Mesenchymal stem cell (in vitro differentiated cells and primary cell): Measurements from ENCODE around the gene MAP7.

Experiments
- DNase-seq: peaks from one replicate; pipeline ENCODE4 v3.0.0-alpha.2; 2013
- H2AFZ ChIP-seq: one replicate; pipeline ENCODE4 v1.6.1; 2013; ENCODE audit warnings: low read depth, mild to moderate bottlenecking, control low read depth, inconsistent platforms, low read length, moderate library complexity
- H2AK5ac ChIP-seq: 2 replicates; pipeline ENCODE4 v1.6.1; 2013; ENCODE audit warnings: low read length, moderate library complexity, mild to moderate bottlenecking, inconsistent platforms; ENCODE audit not compliant: severe bottlenecking
- H2BK120ac ChIP-seq: one replicate; pipeline ENCODE4 v1.6.1; 2013; ENCODE audit warnings: low read depth, mild to moderate bottlenecking, inconsistent platforms, low read length, moderate library complexity
- H2BK12ac ChIP-seq, 2 experiments: one replicate each; pipeline ENCODE4 v1.6.1; 2013; ENCODE audit warnings: inconsistent platforms in 2 of 2, low read length in 2 of 2, mild to moderate bottlenecking in 2 of 2, moderate library complexity in 2 of 2, control low read depth in 1 of 2
- H2BK15ac ChIP-seq: one replicate; pipeline ENCODE4 v1.6.1; 2013; ENCODE audit warnings: mild to moderate bottlenecking, low read depth, inconsistent platforms; ENCODE audit not compliant: poor library complexity, severe bottlenecking
- H2BK5ac ChIP-seq: 2 replicates; pipeline ENCODE4 v1.6.1; 2013; ENCODE audit warnings: low read depth, mild to moderate bottlenecking, low read length, control low read depth, inconsistent platforms; ENCODE audit not compliant: poor library complexity, severe bottlenecking
- H3K14ac ChIP-seq, 2 experiments: one replicate each; pipeline ENCODE4 v1.6.1; 2013; ENCODE audit warnings: inconsistent platforms in 2 of 2, low read length in 2 of 2, control low read depth in 1 of 2, mild to moderate bottlenecking in 1 of 2, moderate library complexity in 1 of 2
- H3K18ac ChIP-seq, 2 experiments: one replicate each; pipeline ENCODE4 v1.6.1; 2013; ENCODE audit warnings: inconsistent platforms in 2 of 2, low read length in 2 of 2, control low read depth in 1 of 2, low read depth in 1 of 2, mild to moderate bottlenecking in 1 of 2
- H3K23ac ChIP-seq, 2 experiments: one replicate each; pipeline ENCODE4 v1.6.1; 2013; ENCODE audit warnings: inconsistent platforms in 2 of 2, low read length in 2 of 2, mild to moderate bottlenecking in 2 of 2, moderate library complexity in 2 of 2, control low read depth in 1 of 2
- H3K27ac ChIP-seq: 2 replicates; pipeline ENCODE4 v1.5.1; 2013; ENCODE audit warnings: mild to moderate bottlenecking, moderate library complexity, low read length, control low read depth, inconsistent platforms; ENCODE audit not compliant: poor library complexity, severe bottlenecking
- H3K27me3 ChIP-seq, 2 experiments: 2 replicates each; pipeline versions ENCODE4 v1.6.1 to v1.7.0; 2013; ENCODE audit warnings: low read length in 2 of 2, mild to moderate bottlenecking in 2 of 2, moderate library complexity in 2 of 2, control low read depth in 1 of 2, inconsistent platforms in 1 of 2; ENCODE audit not compliant: control insufficient read depth in 1 of 2, insufficient read depth in 1 of 2
- H3K36me3 ChIP-seq, 2 experiments: 2 replicates each; pipeline versions ENCODE4 v1.6.1 to v1.7.0; 2013; ENCODE audit warnings: low read length in 2 of 2, control low read depth in 1 of 2, inconsistent platforms in 1 of 2, low read depth in 1 of 2, mild to moderate bottlenecking in 1 of 2; ENCODE audit not compliant: insufficient read depth in 2 of 2, control insufficient read depth in 1 of 2
- H3K4ac ChIP-seq, 2 experiments: one replicate each; pipeline ENCODE4 v1.6.1; 2013; ENCODE audit warnings: inconsistent platforms in 2 of 2, low read length in 2 of 2, mild to moderate bottlenecking in 2 of 2, moderate library complexity in 2 of 2, control low read depth in 1 of 2, low read depth in 1 of 2
- H3K4me1 ChIP-seq: 2 replicates; pipeline ENCODE4 v1.6.1; 2013; ENCODE audit warnings: low read depth, low read length, control low read depth; ENCODE audit not compliant: control insufficient read depth, insufficient read depth
- H3K4me2 ChIP-seq: 2 replicates; pipeline ENCODE4 v1.6.1; 2013; ENCODE audit warnings: low read length, mild to moderate bottlenecking, inconsistent platforms; ENCODE audit not compliant: poor library complexity, severe bottlenecking
- H3K4me3 ChIP-seq, 2 experiments: 2 replicates each; pipeline versions ENCODE4 v1.5.1 to v1.7.0; 2013; ENCODE audit warnings: low read length in 2 of 2, mild to moderate bottlenecking in 2 of 2, control low read depth in 1 of 2, low read depth in 1 of 2; ENCODE audit not compliant: insufficient read depth in 1 of 2
- H3K79me1 ChIP-seq: replicated peaks from 2 replicates; pipeline ENCODE4 v1.6.1; 2013; ENCODE audit warnings: mild to moderate bottlenecking, control low read depth, low read length, inconsistent platforms; ENCODE audit not compliant: poor library complexity, severe bottlenecking
- H3K9ac ChIP-seq: 2 replicates; pipeline ENCODE4 v1.7.0; 2013; ENCODE audit warnings: mild to moderate bottlenecking, low read length, moderate library complexity
- H3K9me3 ChIP-seq: 2 replicates; pipeline ENCODE4 v1.7.0; 2013; ENCODE audit warnings: mild to moderate bottlenecking, low read length; ENCODE audit not compliant: control insufficient read depth
- H4K8ac ChIP-seq: one replicate; pipeline ENCODE4 v1.6.1; 2013; ENCODE audit warnings: inconsistent platforms, mild to moderate bottlenecking, low read length, moderate library complexity
- H4K91ac ChIP-seq: one replicate; pipeline ENCODE4 v1.6.1; 2013; ENCODE audit warnings: mild to moderate bottlenecking, low read length, inconsistent platforms
- WGBS: methylation state at CpG from one replicate; pipeline ENCODE4 v1.1.7; 2013; ENCODE audit warnings: mixed read lengths; 5-methylcytosine and 5-hydroxymethylcytosine counted together

MAP7 gene

GRCh38 chr6:136527831-136528230 is 22.4 kb downstream of the MAP7 start:
- no peak overlapping the region for H3K4me3 ChIP-seq
- H3K23ac ChIP-seq = no peak overlapping the region

GRCh38 chr6:136526937-136527336 is 23.3 kb downstream of the MAP7 start:
- Histone ChIP-seq H2AFZ (no peak overlapping the region), H3K9ac (no peak overlapping the region), H3K27me3 (peaks cover 0 to 2% of the 10 kb centered on the region in 2 experiments), H3K14ac (no peak overlapping the region), H3K4ac (no peak overlapping the region), H2BK12ac (no peak overlapping the region), H3K9me3 (no peaks in the 10 kb centered on the region), H3K36me3 (no peaks in the 10 kb centered on the region), H3K79me1 (no peaks in the 10 kb centered on the region), H2BK5ac (no peak overlapping the region), H2BK120ac (no peak overlapping the region), H3K27ac (no peak overlapping the region), H3K4me3 (no peak overlapping the region), H2AK5ac (no peak overlapping the region), H2BK15ac (no peak overlapping the region), H3K18ac (no peak overlapping the region), H4K8ac (no peak overlapping the region), H4K91ac (no peak overlapping the region), H3K4me2 (no peak overlapping the region), H3K4me1 (peaks cover 5% of the 10 kb centered on the region), H3K23ac (no peak overlapping the region)
- 68% methylated on average over 4 of the region's 4 CpGs for WGBS
- DNase-seq = no peak

More at GRCh38 chr6:136527831-136528230, 22.4 kb downstream of the MAP7 start:
- H3K18ac ChIP-seq = no peak overlapping the region
- no peak overlapping the region for H2AK5ac ChIP-seq
- no peak overlapping the region for H3K27ac ChIP-seq
- no peaks in the 10 kb centered on the region for H3K79me1 ChIP-seq
- no peak overlapping the region for H2BK5ac ChIP-seq
- H2BK120ac ChIP-seq = no peak overlapping the region
- H3K27me3 ChIP-seq = peaks cover 0 to 2% of the 10 kb centered on the region in 2 experiments
- H3K9me3 ChIP-seq = no peaks in the 10 kb centered on the region
- no peak overlapping the region for H2BK15ac ChIP-seq
- H3K4me2 ChIP-seq = no peak overlapping the region
- WGBS = 63% methylated on average over 4 of the region's 6 CpGs
- no peak overlapping the region for H3K4ac ChIP-seq
- peaks cover 5% of the 10 kb centered on the region for H3K4me1 ChIP-seq
- no peaks in the 10 kb centered on the region for H3K36me3 ChIP-seq
- no peak overlapping the region for H4K91ac ChIP-seq
- DNase-seq = no peak
- H2BK12ac ChIP-seq = no peak overlapping the region
- H3K14ac ChIP-seq = no peak overlapping the region
- no peak overlapping the region for H4K8ac ChIP-seq
- H2AFZ ChIP-seq = no peak overlapping the region
- H3K9ac ChIP-seq = peak overlapping the region; percentile 18

GRCh38 chr6:136526196-136526930 is 23.9 kb downstream of the MAP7 start:
- H3K14ac ChIP-seq = no peak overlapping the region
- no peak overlapping the region for H3K4ac ChIP-seq
- no peak overlapping the region for H2BK12ac ChIP-seq
- peak; percentile 60 for DNase-seq
- H2AFZ ChIP-seq = no peak overlapping the region
- no peak overlapping the region for H3K27ac ChIP-seq
- no peak overlapping the region for H2AK5ac ChIP-seq
- peaks cover 5% of the 10 kb centered on the region for H3K4me1 ChIP-seq
- no peak overlapping the region for H3K18ac ChIP-seq
- 52% methylated on average over 14 of the region's 16 CpGs for WGBS
- no peaks in the 10 kb centered on the region for H3K79me1 ChIP-seq
- no peak overlapping the region for H2BK120ac ChIP-seq
- no peak overlapping the region for H3K4me2 ChIP-seq
- H3K27me3 ChIP-seq = peaks cover 0 to 2% of the 10 kb centered on the region in 2 experiments
- no peak overlapping the region for H3K23ac ChIP-seq
- H3K4me3 ChIP-seq = no peak overlapping the region
- H2BK5ac ChIP-seq = no peak overlapping the region
- H3K36me3 ChIP-seq = no peaks in the 10 kb centered on the region
- H4K8ac ChIP-seq = peak overlapping the region; percentile 43
- H4K91ac ChIP-seq = no peak overlapping the region
- H3K9ac ChIP-seq = no peak overlapping the region
- no peaks in the 10 kb centered on the region for H3K9me3 ChIP-seq
- H2BK15ac ChIP-seq = no peak overlapping the region

- no peak overlapping the region for H3K4me3 ChIP-seq
- H4K8ac ChIP-seq = peak overlapping the region; percentile 43
Observed at GRCh38 chr6:136525586-136526195, 24.5 kb downstream of the MAP7 start.

More at GRCh38 chr6:136525586-136526195, 24.5 kb downstream of the MAP7 start:
- H2BK5ac ChIP-seq = no peak overlapping the region
- WGBS = 57% methylated on average over 6 of the region's 8 CpGs
- no peaks in the 10 kb centered on the region for H3K36me3 ChIP-seq
- no peak overlapping the region for H3K27ac ChIP-seq
- H3K23ac ChIP-seq = no peak overlapping the region
- no peak overlapping the region for H3K18ac ChIP-seq
- no peaks in the 10 kb centered on the region for H3K9me3 ChIP-seq
- H3K14ac ChIP-seq = no peak overlapping the region
- DNase-seq = no peak
- peaks cover 2 to 4% of the 10 kb centered on the region in 2 experiments for H3K27me3 ChIP-seq
- no peak overlapping the region for H2BK120ac ChIP-seq
- no peak overlapping the region for H3K4ac ChIP-seq
- no peak overlapping the region for H4K91ac ChIP-seq
- no peaks in the 10 kb centered on the region for H3K79me1 ChIP-seq
- no peak overlapping the region for H3K4me2 ChIP-seq
- no peak overlapping the region for H2BK15ac ChIP-seq
- H2AK5ac ChIP-seq = no peak overlapping the region
- no peak overlapping the region for H2BK12ac ChIP-seq
- peaks cover 5% of the 10 kb centered on the region for H3K4me1 ChIP-seq
- H2AFZ ChIP-seq = no peak overlapping the region
- no peak overlapping the region for H3K9ac ChIP-seq
